Thymus (tissue), 11 donors: ENCODE results near the gene GPC3. TPM values are rescaled to one million over a fixed set of nuclear protein-coding genes. Genes with fewer than 3 reads are reported as not detected.

Source experiments
- DNase-seq, 9 donors: peaks; one replicate each; pipeline ENCODE4 v3.0.0-alpha.2; 2013; ENCODE audit warnings: low spot score in 9 of 9, low read depth in 6 of 9, missing footprints in 1 of 9
- H3K27ac ChIP-seq, 2 donors: one replicate each; pipeline ENCODE4 v1.5.1; 2013; ENCODE audit warnings: control low read depth in 1 of 2, low read depth in 1 of 2, low read length in 1 of 2, mild to moderate bottlenecking in 1 of 2, moderate library complexity in 1 of 2
- H3K27me3 ChIP-seq, 2 donors: one replicate each; pipeline ENCODE4 v1.5.1; 2013; ENCODE audit warnings: low read length in 1 of 2; ENCODE audit not compliant: control insufficient read depth in 2 of 2, insufficient read depth in 1 of 2
- H3K36me3 ChIP-seq, 2 donors: one replicate each; pipeline ENCODE4 v1.5.1; 2013; ENCODE audit warnings: low read length in 1 of 2, mild to moderate bottlenecking in 1 of 2, moderate library complexity in 1 of 2; ENCODE audit not compliant: control insufficient read depth in 2 of 2, insufficient read depth in 2 of 2
- H3K4me1 ChIP-seq, 2 donors: one replicate each; pipeline ENCODE4 v1.5.1; 2013; ENCODE audit warnings: low read length in 2 of 2; ENCODE audit not compliant: control insufficient read depth in 2 of 2, insufficient read depth in 2 of 2
- H3K4me3 ChIP-seq, 2 donors: one replicate each; pipeline ENCODE4 v1.5.1; 2013; ENCODE audit warnings: low read length in 2 of 2, control low read depth in 1 of 2, mild to moderate bottlenecking in 1 of 2
- H3K9me3 ChIP-seq, 2 donors: one replicate each; pipeline ENCODE4 v1.5.1; 2013; ENCODE audit warnings: low read length in 1 of 2, mild to moderate bottlenecking in 1 of 2; ENCODE audit not compliant: control insufficient read depth in 2 of 2, insufficient read depth in 1 of 2
- WGBS: extraction: QIAGEN DNeasy Blood & Tissue Kit; methylation state at CpG from one replicate; pipeline ENCODE4 v1.1.7; 2013; 5-methylcytosine and 5-hydroxymethylcytosine counted together
- polyA plus RNA-seq: library from polyadenylated mRNA; stranded (reverse); fragments of 200-250 nt; gene quantifications from one replicate; pipeline ENCODE4 v1.2.3, GENCODE V29; 2013
- total RNA-seq: library from RNA; stranded (reverse); fragments of 120-200 nt; gene quantifications from one replicate; pipeline ENCODE4 v1.2.4, GENCODE V29; 2013
- donor health status: healthy.

GPC3 gene
- total and polyA plus RNA-seq, 2 donors, result 3.1 to 26.2 TPM

DNA sequence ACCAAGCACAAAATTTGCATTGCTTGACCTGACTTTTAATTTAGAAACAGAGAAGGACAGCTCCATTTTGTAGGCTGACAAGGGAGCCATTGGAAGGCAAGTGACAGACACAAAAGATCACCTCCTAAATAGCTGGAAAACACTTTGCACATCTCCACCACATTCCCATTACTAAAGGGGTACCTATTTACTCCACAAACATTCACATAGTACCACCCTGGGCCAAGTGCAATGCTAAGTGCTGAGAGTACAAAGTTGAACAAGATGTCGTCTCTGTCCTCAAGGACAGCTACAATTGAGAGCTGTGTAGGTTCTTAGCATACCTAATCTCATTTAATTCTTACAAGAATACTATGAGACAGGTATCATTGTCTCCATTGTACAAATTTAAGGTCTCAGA lies 417.3 kb downstream of the GPC3 start:
- H3K9me3 ChIP-seq, result no peaks in the 10 kb centered on the region
- no peaks in the 10 kb centered on the region for H3K27me3 ChIP-seq
- no peak overlapping the region for H3K4me3 ChIP-seq
- no peaks in the 10 kb centered on the region for H3K36me3 ChIP-seq
- H3K4me1 ChIP-seq, result no peaks in the 10 kb centered on the region
- no peak overlapping the region for H3K27ac ChIP-seq
- WGBS, result 97% methylated on average over 1 of the region's 1 CpG
- DNase-seq, result no peak

- no peak for DNase-seq
- H3K4me1 ChIP-seq, result no peaks in the 10 kb centered on the region
These were observed 418.5 kb downstream of the GPC3 start for GRCh38 chrX:133566876-133567275.

GRCh38 chrX:133563705-133564104 lies 421.7 kb downstream of the GPC3 start:
- no peaks in the 10 kb centered on the region for H3K36me3 ChIP-seq
- no peaks in the 10 kb centered on the region for H3K4me1 ChIP-seq
- 96% methylated on average over 2 of the region's 2 CpGs for WGBS
- DNase-seq, result no peak
- no peak overlapping the region for H3K4me3 ChIP-seq
- H3K27ac ChIP-seq, result no peak overlapping the region
- H3K9me3 ChIP-seq, result no peaks in the 10 kb centered on the region
- no peaks in the 10 kb centered on the region for H3K27me3 ChIP-seq

More at GRCh38 chrX:133566876-133567275, 418.5 kb downstream of the GPC3 start:
- 100% methylated on average over 1 of the region's 1 CpG for WGBS
- Histone ChIP-seq H3K4me3 (no peak overlapping the region), H3K9me3 (no peaks in the 10 kb centered on the region), H3K36me3 (no peaks in the 10 kb centered on the region), H3K27ac (no peak overlapping the region), H3K27me3 (no peaks in the 10 kb centered on the region)

GRCh38 chrX:133561251-133561650 lies 424.1 kb downstream of the GPC3 start:
- H3K4me3 ChIP-seq, result no peak overlapping the region
- H3K9me3 ChIP-seq, result no peaks in the 10 kb centered on the region
- H3K36me3 ChIP-seq, result no peaks in the 10 kb centered on the region
- no peak overlapping the region for H3K27ac ChIP-seq
- no peaks in the 10 kb centered on the region for H3K4me1 ChIP-seq
- DNase-seq, result no peak
- no peaks in the 10 kb centered on the region for H3K27me3 ChIP-seq

- Histone ChIP-seq H3K36me3 (no peaks in the 10 kb centered on the region), H3K4me3 (no peak overlapping the region), H3K9me3 (no peaks in the 10 kb centered on the region), H3K27ac (no peak overlapping the region), H3K27me3 (no peaks in the 10 kb centered on the region), H3K4me1 (no peaks in the 10 kb centered on the region)
- DNase-seq, result no peak
- 92% methylated on average over 7 of the region's 7 CpGs for WGBS
These were observed 425.5 kb downstream of the GPC3 start for GRCh38 chrX:133559909-133560308.

DNA sequence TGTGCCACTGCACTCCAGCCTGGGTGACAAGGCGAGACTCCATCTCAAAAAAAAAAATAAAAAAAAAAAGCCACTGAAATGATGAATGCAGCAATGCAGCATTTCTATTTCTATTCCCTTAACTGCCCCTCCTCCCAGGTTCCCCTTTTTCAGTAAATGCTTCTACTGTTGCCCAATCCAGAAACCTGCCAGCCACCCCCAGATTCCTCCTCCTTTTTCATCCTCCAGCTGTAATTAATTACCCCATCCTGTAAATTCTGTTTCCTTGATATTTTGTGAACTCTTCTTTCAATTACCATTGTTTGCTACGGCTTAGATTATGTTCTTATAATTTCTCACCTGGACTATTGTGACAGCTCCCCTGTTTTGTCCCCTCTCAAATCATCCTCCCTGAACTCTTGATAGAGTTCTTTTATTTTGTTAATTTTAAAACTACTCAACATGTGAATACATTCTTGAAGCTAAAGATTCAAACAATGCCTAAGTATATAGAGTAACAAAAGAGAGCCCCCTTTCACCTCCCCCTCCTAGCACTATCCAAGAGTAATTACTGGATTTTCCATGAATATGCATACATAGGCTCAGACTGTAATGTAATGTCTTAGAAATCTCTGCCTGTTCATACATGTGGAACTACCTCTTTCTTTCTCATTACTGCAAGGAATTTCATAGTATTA lies 429.5 kb downstream of the GPC3 start:
- no peak overlapping the region for H3K27ac ChIP-seq
- H3K4me1 ChIP-seq, result no peaks in the 10 kb centered on the region
- 89% methylated on average over 2 of the region's 2 CpGs for WGBS
- no peaks in the 10 kb centered on the region for H3K27me3 ChIP-seq
- no peak for DNase-seq
- H3K4me3 ChIP-seq, result no peak overlapping the region
- no peaks in the 10 kb centered on the region for H3K36me3 ChIP-seq
- no peaks in the 10 kb centered on the region for H3K9me3 ChIP-seq

GRCh38 chrX:133550665-133551485 lies 434.5 kb downstream of the GPC3 start:
- no peaks in the 10 kb centered on the region for H3K9me3 ChIP-seq
- no peaks in the 10 kb centered on the region for H3K27me3 ChIP-seq
- H3K36me3 ChIP-seq, result no peaks in the 10 kb centered on the region
- DNase-seq, result no peak
- H3K4me3 ChIP-seq, result no peak overlapping the region
- no peak overlapping the region for H3K27ac ChIP-seq
- WGBS, result 89% methylated on average over 4 of the region's 4 CpGs
- no peaks in the 10 kb centered on the region for H3K4me1 ChIP-seq

DNA sequence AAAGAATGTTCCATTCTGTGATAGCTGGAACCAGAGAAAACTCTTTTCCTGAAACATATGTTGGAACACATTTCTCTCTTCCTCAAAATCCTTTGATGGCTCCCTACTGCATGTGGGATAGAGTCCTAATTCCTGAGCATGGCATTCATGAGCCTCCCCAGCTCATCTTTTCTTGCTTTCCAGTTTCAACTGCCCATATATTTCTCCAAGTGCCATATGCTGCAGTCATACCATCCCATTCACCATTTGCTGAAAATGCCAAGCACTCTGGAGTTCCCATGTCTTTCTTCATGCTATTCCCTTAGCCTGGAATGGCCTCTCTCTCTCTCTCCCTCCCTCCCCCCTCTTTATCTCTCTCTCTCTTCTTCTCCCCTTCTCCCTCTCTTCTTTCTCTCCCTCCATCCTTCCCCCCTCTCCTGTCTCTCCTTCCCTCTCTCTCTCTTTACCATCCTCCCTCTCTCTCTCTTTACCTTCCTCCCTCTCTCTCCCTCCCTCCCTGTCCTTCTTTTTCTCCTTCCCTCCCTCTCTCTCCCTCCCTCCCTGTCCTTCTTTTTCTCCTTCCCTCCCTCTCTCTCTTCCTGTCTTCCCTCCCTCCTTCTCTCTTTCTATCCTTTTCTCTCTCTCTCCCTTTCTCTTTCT lies 436.0 kb downstream of the GPC3 start:
- Histone ChIP-seq H3K36me3 (no peaks in the 10 kb centered on the region), H3K4me3 (no peak overlapping the region), H3K27ac (no peak overlapping the region), H3K4me1 (no peaks in the 10 kb centered on the region), H3K9me3 (no peaks in the 10 kb centered on the region), H3K27me3 (no peaks in the 10 kb centered on the region)
- DNase-seq, result no peak

- Histone ChIP-seq H3K4me3 (no peak overlapping the region), H3K27ac (no peak overlapping the region), H3K36me3 (no peaks in the 10 kb centered on the region), H3K27me3 (no peaks in the 10 kb centered on the region), H3K9me3 (no peaks in the 10 kb centered on the region), H3K4me1 (no peaks in the 10 kb centered on the region)
- DNase-seq, result no peak
These were observed 439.0 kb downstream of the GPC3 start for GRCh38 chrX:133546441-133546840.
